ENCODE data around the gene UBE2H. TPM values are rescaled to one million over a fixed set of nuclear protein-coding genes. Genes with fewer than 3 reads are reported as not detected.

The UBE2H gene
- total and polyA plus RNA-seq, 10 of the 15 experiments (the other 5 are each of a cell fraction or from before 2014, with no cell fraction given): 15.6 to 75.5 (median 32.8) TPM

- SMC1A ChIA-PET (ENCODE audit: uncharacterized antibody, unreplicated experiment): interaction anchor here (1.1 to 2.2 kb wide), 2 partner anchors 14 to 31 kb away, joined by 4 to 7 read pairs; no protein-coding TSS in a partner anchor
- Histone ChIP-seq H3K27ac (ENCODE audit: control insufficient read depth, insufficient read depth) (no peak overlapping the region), H3K4me1 (ENCODE audit: control insufficient read depth, insufficient read depth, low read length) (peaks cover 11% of the 10 kb centered on the region), H3K27me3 (replicated peaks in 1 of 2; ENCODE audit: control insufficient read depth in 2 of 2, insufficient read depth in 2 of 2, low read length in 1 of 2) (no peaks in the 10 kb centered on the region), H3K4me3 (no peak overlapping the region), H3K9ac (ENCODE audit: control insufficient read depth, insufficient read depth, low read length) (no peak overlapping the region), H3K4me2 (ENCODE audit: control insufficient read depth, insufficient read depth) (no peak overlapping the region), H3K36me3 (ENCODE audit: control insufficient read depth in 2 of 2, insufficient read depth in 2 of 2, low read length in 1 of 2) (peaks cover 0 to 13% of the 10 kb centered on the region in 2 experiments; a peak in 3 of 4 replicates), H3K79me2 (ENCODE audit: control insufficient read depth, insufficient read depth, low read length) (peaks cover 27% of the 10 kb centered on the region), H3K9me3 (replicated peaks; ENCODE audit: control insufficient read depth, insufficient read depth, low read length) (no peaks in the 10 kb centered on the region), H4K20me1 (ENCODE audit: control insufficient read depth, insufficient read depth) (no peaks in the 10 kb centered on the region), H2AFZ (ENCODE audit: control insufficient read depth, low read depth, low read length) (no peak overlapping the region)
- WGBS (ENCODE audit: insufficient coverage, insufficient replicate concordance, low lambda C conversion rate, missing lambda C conversion rate): 27% methylated on average over 2 of the region's 2 CpGs
- CTCF ChIA-PET: interaction anchor here (0.9 kb wide), 1 partner anchor 14 kb away, joined by 6 read pairs; no protein-coding TSS in a partner anchor
- in situ Hi-C loops (cut with MboI): no loop called here
- TF ChIP-seq RUNX3 (IDR thresholded peaks at IDR 0.05; ENCODE audit: low read length) (0 out of 2 replicates have a peak, but pooled peaks have one; percentile 15), E2F4 (IDR thresholded peaks at IDR 0.05; ENCODE audit: low read depth, low read length) (no peak)
- FAIRE-seq: no peak
- no TSS peak for BruUV-seq (replicated peaks)
- RAD21 ChIA-PET (ENCODE audit: unreplicated experiment): interaction anchor here (0.5 to 2.2 kb wide), 5 partner anchors 11 to 91 kb away, joined by 3 to 11 read pairs (median 4); no protein-coding TSS in a partner anchor
- intact Hi-C loops (cut with micrococcal nuclease; ENCODE audit: unreplicated experiment): no loop called here
- 0 out of 3 replicates have a peak, but pooled peaks have one; percentile 17 for ATAC-seq
- DNase-seq (ENCODE audit: low read depth, low spot score): no peak
- POLR2A ChIA-PET: interaction anchor here (0.7 to 1.1 kb wide), 4 partner anchors 13 to 1016 kb away, joined by 3 to 8 read pairs (median 6); no protein-coding TSS in a partner anchor
Measured at GRCh38 chr7:129919492-129919891, 33.3 kb downstream of the UBE2H start.

DNA sequence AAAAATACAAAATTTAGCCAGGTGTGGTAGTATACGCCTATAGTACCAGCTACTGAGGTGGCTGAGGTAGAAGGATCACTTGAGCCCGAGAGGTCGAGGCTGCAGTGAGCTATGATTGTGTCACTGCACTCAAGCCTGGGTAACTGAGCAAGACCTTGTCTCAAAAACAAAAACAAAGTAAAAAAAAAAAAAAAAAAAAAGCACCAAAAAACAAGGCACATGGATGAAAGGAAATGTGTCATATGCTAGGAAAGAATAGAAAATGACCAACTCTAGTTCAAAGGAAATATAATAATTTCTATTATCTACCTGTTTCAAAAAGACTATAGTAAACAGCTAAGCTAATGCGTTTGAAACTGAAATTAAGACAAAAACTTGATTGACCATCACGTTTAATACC is 33.8 kb downstream of the UBE2H start:
- in situ Hi-C loops (cut with MboI): no loop called here
- peaks cover 5% of the 10 kb centered on the region for H3K4me1 ChIP-seq (ENCODE audit: control insufficient read depth, insufficient read depth, low read length)

More for the DNA sequence above, 33.8 kb downstream of the UBE2H start:
- H3K9me3 ChIP-seq (replicated peaks; ENCODE audit: control insufficient read depth, insufficient read depth, low read length): no peaks in the 10 kb centered on the region
- no peaks in the 10 kb centered on the region for H3K27me3 ChIP-seq (replicated peaks in 1 of 2; ENCODE audit: control insufficient read depth in 2 of 2, insufficient read depth in 2 of 2, low read length in 1 of 2)
- TF ChIP-seq NRF1 (conservative IDR thresholded peaks at IDR 0.05; ENCODE audit: low read depth, low read length): no peak
- TF ChIP-seq RAD21 (IDR thresholded peaks at IDR 0.05; ENCODE audit: insufficient read depth, low read depth, low read length): no peak
- WGBS (ENCODE audit: insufficient coverage, insufficient replicate concordance, low lambda C conversion rate, missing lambda C conversion rate): 75% methylated on average over 5 of the region's 5 CpGs
- FAIRE-seq: no peak
- no TSS peak for BruUV-seq (replicated peaks)
- no peak overlapping the region for H3K4me3 ChIP-seq
- peaks cover 0 to 13% of the 10 kb centered on the region in 2 experiments; a peak in 3 of 4 replicates for H3K36me3 ChIP-seq (ENCODE audit: control insufficient read depth in 2 of 2, insufficient read depth in 2 of 2, low read length in 1 of 2)
- SMC1A ChIA-PET (ENCODE audit: uncharacterized antibody, unreplicated experiment): interaction anchor here (1.1 to 2.2 kb wide), 4 partner anchors 10 to 32 kb away, joined by 3 to 7 read pairs (median 4); no protein-coding TSS in a partner anchor
- ATAC-seq: no peak
- RAD21 ChIA-PET (ENCODE audit: unreplicated experiment): interaction anchor here (0.7 to 2.2 kb wide), 4 partner anchors 11 to 91 kb away, joined by 3 to 11 read pairs (median 4); no protein-coding TSS in a partner anchor
- H3K4me2 ChIP-seq (ENCODE audit: control insufficient read depth, insufficient read depth): no peak overlapping the region
- no peaks in the 10 kb centered on the region for H4K20me1 ChIP-seq (ENCODE audit: control insufficient read depth, insufficient read depth)
- CTCF ChIA-PET: interaction anchor here (1.0 to 1.4 kb wide), 3 partner anchors 12 to 27 kb away, joined by 3 to 4 read pairs (median 3); no protein-coding TSS in a partner anchor
- H3K27ac ChIP-seq (ENCODE audit: control insufficient read depth, insufficient read depth): no peak overlapping the region
- intact Hi-C loops (cut with micrococcal nuclease; ENCODE audit: unreplicated experiment): no loop called here
- peaks cover 25% of the 10 kb centered on the region for H3K79me2 ChIP-seq (ENCODE audit: control insufficient read depth, insufficient read depth, low read length)
- no peak overlapping the region for H3K9ac ChIP-seq (ENCODE audit: control insufficient read depth, insufficient read depth, low read length)
- no peak for DNase-seq (ENCODE audit: low read depth, low spot score)
- POLR2A ChIA-PET: interaction anchor here (0.7 to 1.1 kb wide), 6 partner anchors 13 to 1016 kb away, joined by 3 to 8 read pairs (median 4); no protein-coding TSS in a partner anchor
- no peak overlapping the region for H2AFZ ChIP-seq (ENCODE audit: control insufficient read depth, low read depth, low read length)

All from GM12878 (cell line).